ENCODE measurements around the gene TRIML2. TPM values are rescaled to one million over a fixed set of nuclear protein-coding genes. Genes with fewer than 3 reads are reported as not detected.

Gene TRIML2
- total and polyA plus RNA-seq, 9 of the 15 experiments (the other 6 are each of a cell fraction or from before 2014, with no cell fraction given): 0.03 to 0.16 TPM; not detected in 7

DNA sequence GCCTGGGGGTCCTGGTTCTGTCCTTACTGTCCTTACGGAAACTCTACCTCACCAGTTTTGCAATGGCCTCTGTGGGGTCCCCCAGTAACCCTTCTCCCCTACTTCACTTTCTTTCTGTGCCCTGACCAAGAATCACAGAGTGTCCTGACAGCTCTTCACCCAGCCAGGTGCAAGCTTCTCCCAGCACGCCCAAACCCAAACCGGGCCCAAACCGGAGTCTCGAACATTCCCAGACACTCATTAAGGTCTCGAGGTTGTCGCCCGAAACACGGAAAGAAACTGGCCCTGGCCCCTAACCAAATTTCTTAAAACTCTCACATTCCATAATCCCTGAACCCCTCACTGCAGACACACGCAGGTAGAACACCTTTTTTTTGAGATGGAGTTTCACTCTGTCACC is 48.9 kb upstream of the TRIML2 start:
- Histone ChIP-seq H3K27ac (ENCODE audit: extremely low read depth, low read depth, low read length) (no peak overlapping the region), H3K27me3 (ENCODE audit: control insufficient read depth in 2 of 2, insufficient read depth in 2 of 2, low read length in 2 of 2) (no peaks in the 10 kb centered on the region), H3K9ac (ENCODE audit: insufficient read depth in 1 of 2, low read depth in 2 of 2, low read length in 2 of 2) (no peak overlapping the region), H4K20me1 (replicated peaks; ENCODE audit: control insufficient read depth, insufficient read depth, low read length) (no peaks in the 10 kb centered on the region), H3K9me3 (replicated peaks; ENCODE audit: control insufficient read depth, insufficient read depth, low read depth, low read length) (no peaks in the 10 kb centered on the region), H3K36me3 (ENCODE audit: control insufficient read depth, insufficient read depth, low read length) (no peaks in the 10 kb centered on the region), H2AFZ (ENCODE audit: low read depth, low read length) (no peak overlapping the region), H3K4me2 (ENCODE audit: insufficient read depth, low read length) (no peak overlapping the region), H3K9me1 (ENCODE audit: control insufficient read depth, insufficient read depth, low read length) (no peaks in the 10 kb centered on the region), H3K79me2 (ENCODE audit: control insufficient read depth, insufficient read depth, low read length) (no peaks in the 10 kb centered on the region), H3K4me3 (no peak overlapping the region), H3K4me1 (replicated peaks in 1 of 2; ENCODE audit: control insufficient read depth in 2 of 2, insufficient read depth in 2 of 2, low read length in 2 of 2) (no peaks in the 10 kb centered on the region)
- DNase-seq (ENCODE audit: extremely low read depth in 1 of 4, low spot score in 3 of 4) (no peak), FAIRE-seq (no peak), ATAC-seq (no peak)
- POLR2A ChIA-PET: no interaction called here
- CTCF ChIA-PET (ENCODE audit: low intra/inter-chr PET ratio): no interaction called here
- in situ Hi-C loops (cut with MboI): no loop called here
- no TSS peak for BruUV-seq (replicated peaks)
- WGBS (ENCODE audit: insufficient coverage, low coverage, missing lambda C conversion rate): 1% methylated on average over 7 of the region's 10 CpGs
- intact Hi-C loops (cut with micrococcal nuclease): no loop called here
- TF ChIP-seq, protein P1, sequence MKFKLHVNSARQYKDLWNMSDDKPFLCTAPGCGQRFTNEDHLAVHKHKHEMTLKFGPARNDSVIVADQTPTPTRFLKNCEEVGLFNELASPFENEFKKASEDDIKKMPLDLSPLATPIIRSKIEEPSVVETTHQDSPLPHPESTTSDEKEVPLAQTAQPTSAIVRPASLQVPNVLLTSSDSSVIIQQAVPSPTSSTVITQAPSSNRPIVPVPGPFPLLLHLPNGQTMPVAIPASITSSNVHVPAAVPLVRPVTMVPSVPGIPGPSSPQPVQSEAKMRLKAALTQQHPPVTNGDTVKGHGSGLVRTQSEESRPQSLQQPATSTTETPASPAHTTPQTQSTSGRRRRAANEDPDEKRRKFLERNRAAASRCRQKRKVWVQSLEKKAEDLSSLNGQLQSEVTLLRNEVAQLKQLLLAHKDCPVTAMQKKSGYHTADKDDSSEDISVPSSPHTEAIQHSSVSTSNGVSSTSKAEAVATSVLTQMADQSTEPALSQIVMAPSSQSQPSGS (CRISPR knock-in tag; IDR thresholded peaks at IDR 0.05): no peak
- no peak for TF ChIP-seq RNF2 (IDR thresholded peaks at IDR 0.05)
- TF ChIP-seq, protein P2, sequence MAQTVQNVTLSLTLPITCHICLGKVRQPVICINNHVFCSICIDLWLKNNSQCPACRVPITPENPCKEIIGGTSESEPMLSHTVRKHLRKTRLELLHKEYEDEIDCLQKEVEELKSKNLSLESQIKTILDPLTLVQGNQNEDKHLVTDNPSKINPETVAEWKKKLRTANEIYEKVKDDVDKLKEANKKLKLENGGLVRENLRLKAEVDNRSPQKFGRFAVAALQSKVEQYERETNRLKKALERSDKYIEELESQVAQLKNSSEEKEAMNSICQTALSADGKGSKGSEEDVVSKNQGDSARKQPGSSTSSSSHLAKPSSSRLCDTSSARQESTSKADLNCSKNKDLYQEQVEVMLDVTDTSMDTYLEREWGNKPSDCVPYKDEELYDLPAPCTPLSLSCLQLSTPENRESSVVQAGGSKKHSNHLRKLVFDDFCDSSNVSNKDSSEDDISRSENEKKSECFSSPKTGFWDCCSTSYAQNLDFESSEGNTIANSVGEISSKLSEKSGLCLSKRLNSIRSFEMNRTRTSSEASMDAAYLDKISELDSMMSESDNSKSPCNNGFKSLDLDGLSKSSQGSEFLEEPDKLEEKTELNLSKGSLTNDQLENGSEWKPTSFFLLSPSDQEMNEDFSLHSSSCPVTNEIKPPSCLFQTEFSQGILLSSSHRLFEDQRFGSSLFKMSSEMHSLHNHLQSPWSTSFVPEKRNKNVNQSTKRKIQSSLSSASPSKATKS (CRISPR knock-in tag; IDR thresholded peaks at IDR 0.05): no peak
- TF ChIP-seq ATF7 (IDR thresholded peaks at IDR 0.05): no peak
- TF ChIP-seq, protein P3, sequence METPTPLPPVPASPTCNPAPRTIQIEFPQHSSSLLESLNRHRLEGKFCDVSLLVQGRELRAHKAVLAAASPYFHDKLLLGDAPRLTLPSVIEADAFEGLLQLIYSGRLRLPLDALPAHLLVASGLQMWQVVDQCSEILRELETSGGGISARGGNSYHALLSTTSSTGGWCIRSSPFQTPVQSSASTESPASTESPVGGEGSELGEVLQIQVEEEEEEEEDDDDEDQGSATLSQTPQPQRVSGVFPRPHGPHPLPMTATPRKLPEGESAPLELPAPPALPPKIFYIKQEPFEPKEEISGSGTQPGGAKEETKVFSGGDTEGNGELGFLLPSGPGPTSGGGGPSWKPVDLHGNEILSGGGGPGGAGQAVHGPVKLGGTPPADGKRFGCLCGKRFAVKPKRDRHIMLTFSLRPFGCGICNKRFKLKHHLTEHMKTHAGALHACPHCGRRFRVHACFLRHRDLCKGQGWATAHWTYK (CRISPR knock-in tag; IDR thresholded peaks at IDR 0.05): no peak
- no peak for TF ChIP-seq ZNF79 (CRISPR knock-in tag; IDR thresholded peaks at IDR 0.05; ENCODE audit: low read depth)
- TF ChIP-seq, protein P4, sequence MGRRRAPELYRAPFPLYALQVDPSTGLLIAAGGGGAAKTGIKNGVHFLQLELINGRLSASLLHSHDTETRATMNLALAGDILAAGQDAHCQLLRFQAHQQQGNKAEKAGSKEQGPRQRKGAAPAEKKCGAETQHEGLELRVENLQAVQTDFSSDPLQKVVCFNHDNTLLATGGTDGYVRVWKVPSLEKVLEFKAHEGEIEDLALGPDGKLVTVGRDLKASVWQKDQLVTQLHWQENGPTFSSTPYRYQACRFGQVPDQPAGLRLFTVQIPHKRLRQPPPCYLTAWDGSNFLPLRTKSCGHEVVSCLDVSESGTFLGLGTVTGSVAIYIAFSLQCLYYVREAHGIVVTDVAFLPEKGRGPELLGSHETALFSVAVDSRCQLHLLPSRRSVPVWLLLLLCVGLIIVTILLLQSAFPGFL (CRISPR knock-in tag; IDR thresholded peaks at IDR 0.05): no peak
- TF ChIP-seq, protein P5, sequence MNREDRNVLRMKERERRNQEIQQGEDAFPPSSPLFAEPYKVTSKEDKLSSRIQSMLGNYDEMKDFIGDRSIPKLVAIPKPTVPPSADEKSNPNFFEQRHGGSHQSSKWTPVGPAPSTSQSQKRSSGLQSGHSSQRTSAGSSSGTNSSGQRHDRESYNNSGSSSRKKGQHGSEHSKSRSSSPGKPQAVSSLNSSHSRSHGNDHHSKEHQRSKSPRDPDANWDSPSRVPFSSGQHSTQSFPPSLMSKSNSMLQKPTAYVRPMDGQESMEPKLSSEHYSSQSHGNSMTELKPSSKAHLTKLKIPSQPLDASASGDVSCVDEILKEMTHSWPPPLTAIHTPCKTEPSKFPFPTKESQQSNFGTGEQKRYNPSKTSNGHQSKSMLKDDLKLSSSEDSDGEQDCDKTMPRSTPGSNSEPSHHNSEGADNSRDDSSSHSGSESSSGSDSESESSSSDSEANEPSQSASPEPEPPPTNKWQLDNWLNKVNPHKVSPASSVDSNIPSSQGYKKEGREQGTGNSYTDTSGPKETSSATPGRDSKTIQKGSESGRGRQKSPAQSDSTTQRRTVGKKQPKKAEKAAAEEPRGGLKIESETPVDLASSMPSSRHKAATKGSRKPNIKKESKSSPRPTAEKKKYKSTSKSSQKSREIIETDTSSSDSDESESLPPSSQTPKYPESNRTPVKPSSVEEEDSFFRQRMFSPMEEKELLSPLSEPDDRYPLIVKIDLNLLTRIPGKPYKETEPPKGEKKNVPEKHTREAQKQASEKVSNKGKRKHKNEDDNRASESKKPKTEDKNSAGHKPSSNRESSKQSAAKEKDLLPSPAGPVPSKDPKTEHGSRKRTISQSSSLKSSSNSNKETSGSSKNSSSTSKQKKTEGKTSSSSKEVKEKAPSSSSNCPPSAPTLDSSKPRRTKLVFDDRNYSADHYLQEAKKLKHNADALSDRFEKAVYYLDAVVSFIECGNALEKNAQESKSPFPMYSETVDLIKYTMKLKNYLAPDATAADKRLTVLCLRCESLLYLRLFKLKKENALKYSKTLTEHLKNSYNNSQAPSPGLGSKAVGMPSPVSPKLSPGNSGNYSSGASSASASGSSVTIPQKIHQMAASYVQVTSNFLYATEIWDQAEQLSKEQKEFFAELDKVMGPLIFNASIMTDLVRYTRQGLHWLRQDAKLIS (CRISPR knock-in tag; IDR thresholded peaks at IDR 0.05): no peak
- no peak for TF ChIP-seq TAF9B (IDR thresholded peaks at IDR 0.05; ENCODE audit: partially characterized antibody)
- no peak for TF ChIP-seq BCL6 (CRISPR knock-in tag; IDR thresholded peaks at IDR 0.05)
- TF ChIP-seq, protein P6, sequence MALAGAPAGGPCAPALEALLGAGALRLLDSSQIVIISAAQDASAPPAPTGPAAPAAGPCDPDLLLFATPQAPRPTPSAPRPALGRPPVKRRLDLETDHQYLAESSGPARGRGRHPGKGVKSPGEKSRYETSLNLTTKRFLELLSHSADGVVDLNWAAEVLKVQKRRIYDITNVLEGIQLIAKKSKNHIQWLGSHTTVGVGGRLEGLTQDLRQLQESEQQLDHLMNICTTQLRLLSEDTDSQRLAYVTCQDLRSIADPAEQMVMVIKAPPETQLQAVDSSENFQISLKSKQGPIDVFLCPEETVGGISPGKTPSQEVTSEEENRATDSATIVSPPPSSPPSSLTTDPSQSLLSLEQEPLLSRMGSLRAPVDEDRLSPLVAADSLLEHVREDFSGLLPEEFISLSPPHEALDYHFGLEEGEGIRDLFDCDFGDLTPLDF (CRISPR knock-in tag; IDR thresholded peaks at IDR 0.05): no peak
- no peak for TF ChIP-seq NELFE (IDR thresholded peaks at IDR 0.05; ENCODE audit: insufficient read depth, insufficient read length)
